Heart left ventricle (tissue), 13 donors: Measurements from ENCODE around the gene CACNA2D3.

ENCODE experiments used
- POLR2A ChIP-seq, 2 donors: fragments of 450-650 bp; IDR thresholded peaks; one replicate each; pipeline ENCODE4 v1.6.1; 2017; ENCODE audit warnings: antibody characterized with exemption in 2 of 2, mild to moderate bottlenecking in 2 of 2, moderate library complexity in 2 of 2
- TF ChIP-seq, protein P1 (sequence below), 12 donors: fragments of 200-600 bp; sonication (generic) in 4 of 12; IDR thresholded peaks; one replicate each; pipeline versions ENCODE4 v1.5.0 to v1.8.0; 2018 to 2022; ENCODE audit warnings: antibody characterized with exemption in 12 of 12, mild to moderate bottlenecking in 5 of 12
- donor health status: ischemic (EF 13 %, LVEDD 7.1; RV severe dilation, severe dysfunction).
- donor health status: DM: no; HTN: yes; CAD: no.
- donor health status: DM: no; HTN: no; CAD: no.
- donor health status: ischemic (EF 25% LVEDD 6.9; RV normal size, moderate dysfunction).
- donor health status: ischemic (EF 25% LVEDD 5.7; RV mildly dilated, moderate dysfunction).
- donor health status: ischemic (EF 35%, LVEDD 5.7; RV mildly dilated, moderate dysfunction).
- donor health status: nonischemic (EF 11% LVEDD 7.7; RV severe dilation, severe dysfunction).
- donor health status: DM: yes; HTN: yes; CAD: no.
- donor health status: PGD.
- donor health status: ischemic (EF 29% LVEDD 5.4; RV normal size, mild dysfunction).
- donor health status: nonischemic (EF 23%, LVEDD 6.1; RV moderate dilation, normal function).

DNA sequence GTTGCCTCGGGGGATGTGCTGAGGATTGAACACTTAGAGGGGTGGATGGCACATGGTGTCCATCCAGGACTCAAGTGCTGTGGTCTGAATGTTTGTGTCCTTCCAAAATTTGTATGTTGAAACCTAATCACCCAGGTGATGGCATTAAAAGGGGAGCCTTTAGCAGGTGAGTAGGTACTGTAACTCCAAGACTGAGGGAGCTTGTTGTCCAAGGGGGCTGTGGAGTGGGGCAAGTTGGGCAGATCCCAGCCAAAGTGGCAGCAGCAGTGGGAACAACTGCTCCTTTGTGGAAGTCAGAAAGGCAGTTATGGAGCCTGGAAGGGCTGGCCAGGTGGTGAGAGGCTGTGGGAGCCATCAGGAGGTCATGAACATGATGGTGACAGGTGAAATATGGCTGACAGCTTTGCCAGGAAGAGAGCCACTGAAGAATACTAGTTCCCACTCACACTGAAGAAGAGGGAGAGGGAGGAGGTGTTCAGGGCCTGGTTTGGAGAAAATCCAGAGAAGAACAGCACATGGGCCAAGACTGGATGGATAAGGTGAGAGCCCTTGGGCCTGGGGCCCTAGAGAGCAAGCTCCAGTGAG, 385.6 kb downstream of the CACNA2D3 start:
- TF ChIP-seq, protein P1, sequence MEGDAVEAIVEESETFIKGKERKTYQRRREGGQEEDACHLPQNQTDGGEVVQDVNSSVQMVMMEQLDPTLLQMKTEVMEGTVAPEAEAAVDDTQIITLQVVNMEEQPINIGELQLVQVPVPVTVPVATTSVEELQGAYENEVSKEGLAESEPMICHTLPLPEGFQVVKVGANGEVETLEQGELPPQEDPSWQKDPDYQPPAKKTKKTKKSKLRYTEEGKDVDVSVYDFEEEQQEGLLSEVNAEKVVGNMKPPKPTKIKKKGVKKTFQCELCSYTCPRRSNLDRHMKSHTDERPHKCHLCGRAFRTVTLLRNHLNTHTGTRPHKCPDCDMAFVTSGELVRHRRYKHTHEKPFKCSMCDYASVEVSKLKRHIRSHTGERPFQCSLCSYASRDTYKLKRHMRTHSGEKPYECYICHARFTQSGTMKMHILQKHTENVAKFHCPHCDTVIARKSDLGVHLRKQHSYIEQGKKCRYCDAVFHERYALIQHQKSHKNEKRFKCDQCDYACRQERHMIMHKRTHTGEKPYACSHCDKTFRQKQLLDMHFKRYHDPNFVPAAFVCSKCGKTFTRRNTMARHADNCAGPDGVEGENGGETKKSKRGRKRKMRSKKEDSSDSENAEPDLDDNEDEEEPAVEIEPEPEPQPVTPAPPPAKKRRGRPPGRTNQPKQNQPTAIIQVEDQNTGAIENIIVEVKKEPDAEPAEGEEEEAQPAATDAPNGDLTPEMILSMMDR (IDR thresholded peaks at IDR 0.05), result no peak
- no peak for TF ChIP-seq POLR2A (IDR thresholded peaks at IDR 0.05)
